HG03060 (cell line): Measurements from ENCODE around the gene ZGPAT.

Experiments used
- ATAC-seq: cut with Tn5 transposase; IDR thresholded peaks from one replicate; pipeline ENCODE4 v1.9.1; 2021; ENCODE audit warnings: low read depth, moderate number of reproducible peaks; ENCODE audit not compliant: unreplicated experiment

The ZGPAT gene

GRCh38 chr20:63678667-63679465 lies 29.0 kb upstream of the ZGPAT start:
- no peak for ATAC-seq

GRCh38 chr20:63679799-63680305 lies 28.0 kb upstream of the ZGPAT start:
- ATAC-seq: no peak

- no peak for ATAC-seq
Measured at GRCh38 chr20:63680427-63680826, 27.4 kb upstream of the ZGPAT start.

- no peak for ATAC-seq
Measured at GRCh38 chr20:63680857-63681608, 26.8 kb upstream of the ZGPAT start.

GRCh38 chr20:63681609-63682142 lies 26.2 kb upstream of the ZGPAT start:
- no peak for ATAC-seq

- no peak for ATAC-seq
Measured at GRCh38 chr20:63682384-63683139, 25.3 kb upstream of the ZGPAT start.

GRCh38 chr20:63685269-63686026 lies 22.4 kb upstream of the ZGPAT start:
- ATAC-seq: no peak

- ATAC-seq: no peak
Measured at GRCh38 chr20:63686094-63686491, 21.7 kb upstream of the ZGPAT start.

GRCh38 chr20:63686492-63687321 lies 21.1 kb upstream of the ZGPAT start:
- ATAC-seq: no peak

GRCh38 chr20:63687419-63688178 lies 20.2 kb upstream of the ZGPAT start:
- no peak for ATAC-seq

GRCh38 chr20:63688228-63689045 lies 19.4 kb upstream of the ZGPAT start:
- ATAC-seq: no peak

- ATAC-seq: no peak
Measured at GRCh38 chr20:63689046-63690002, 18.5 kb upstream of the ZGPAT start.

GRCh38 chr20:63690003-63690897 lies 17.6 kb upstream of the ZGPAT start:
- ATAC-seq: no peak

GRCh38 chr20:63690898-63691710 lies 16.7 kb upstream of the ZGPAT start:
- ATAC-seq: no peak
